ENCODE data around the gene CREB5. TPM values are rescaled to one million over a fixed set of nuclear protein-coding genes. Genes with fewer than 3 reads are reported as not detected.

The CREB5 gene
- total RNA-seq, 1 donor from 2014 or later = 4.6 TPM

- Mint-ChIP-seq H3K4me1 (ENCODE audit: low read depth) (peaks cover 3% of the 10 kb centered on the region), H3K36me3 (ENCODE audit: insufficient read depth) (no peaks in the 10 kb centered on the region), H3K27me3 (peaks cover 21% of the 10 kb centered on the region), H3K9me3 (ENCODE audit: low read depth) (no peaks in the 10 kb centered on the region), H3K4me3 (ENCODE audit: low read depth) (no peak overlapping the region), H3K27ac (no peak overlapping the region)
- TF ChIP-seq CTCF (IDR thresholded peaks at IDR 0.05; ENCODE audit: unreplicated experiment) = no peak
- DNase-seq (ENCODE audit: low spot score, unreplicated experiment) = no peak
These were observed 295.0 kb downstream of the CREB5 start for GRCh38 chr7:28707291-28707690.

GRCh38 chr7:28708033-28708951 is 296.0 kb downstream of the CREB5 start:
- no peak for TF ChIP-seq CTCF (IDR thresholded peaks at IDR 0.05; ENCODE audit: unreplicated experiment)
- Mint-ChIP-seq H3K36me3 (ENCODE audit: insufficient read depth) (no peaks in the 10 kb centered on the region), H3K4me1 (ENCODE audit: low read depth) (peaks cover 3% of the 10 kb centered on the region), H3K9me3 (ENCODE audit: low read depth) (no peaks in the 10 kb centered on the region), H3K4me3 (ENCODE audit: low read depth) (no peak overlapping the region), H3K27ac (peak overlapping the region; percentile 8), H3K27me3 (peaks cover 21% of the 10 kb centered on the region)
- DNase-seq (ENCODE audit: low spot score, unreplicated experiment) = no peak

- DNase-seq (ENCODE audit: low spot score, unreplicated experiment) = no peak
- peaks cover 21% of the 10 kb centered on the region for H3K27me3 Mint-ChIP-seq
- TF ChIP-seq CTCF (IDR thresholded peaks at IDR 0.05; ENCODE audit: unreplicated experiment) = no peak
- H3K4me3 Mint-ChIP-seq (ENCODE audit: low read depth) = no peak overlapping the region
- peaks cover 3% of the 10 kb centered on the region for H3K4me1 Mint-ChIP-seq (ENCODE audit: low read depth)
- no peaks in the 10 kb centered on the region for H3K36me3 Mint-ChIP-seq (ENCODE audit: insufficient read depth)
- H3K27ac Mint-ChIP-seq = no peak overlapping the region
- no peaks in the 10 kb centered on the region for H3K9me3 Mint-ChIP-seq (ENCODE audit: low read depth)
These were observed 297.4 kb downstream of the CREB5 start for GRCh38 chr7:28709748-28710147.

GRCh38 chr7:28711114-28711513 is 298.8 kb downstream of the CREB5 start:
- peaks cover 3% of the 10 kb centered on the region for H3K4me1 Mint-ChIP-seq (ENCODE audit: low read depth)
- peaks cover 21% of the 10 kb centered on the region for H3K27me3 Mint-ChIP-seq
- peak overlapping the region; percentile 47 for H3K27ac Mint-ChIP-seq
- no peaks in the 10 kb centered on the region for H3K9me3 Mint-ChIP-seq (ENCODE audit: low read depth)
- TF ChIP-seq CTCF (IDR thresholded peaks at IDR 0.05; ENCODE audit: unreplicated experiment) = no peak
- H3K36me3 Mint-ChIP-seq (ENCODE audit: insufficient read depth) = no peaks in the 10 kb centered on the region
- H3K4me3 Mint-ChIP-seq (ENCODE audit: low read depth) = no peak overlapping the region
- DNase-seq (ENCODE audit: low spot score, unreplicated experiment) = no peak

GRCh38 chr7:28714459-28715120 is 302.3 kb downstream of the CREB5 start:
- no peak for DNase-seq (ENCODE audit: low spot score, unreplicated experiment)
- Mint-ChIP-seq H3K36me3 (ENCODE audit: insufficient read depth) (no peaks in the 10 kb centered on the region), H3K4me3 (ENCODE audit: low read depth) (no peak overlapping the region), H3K4me1 (ENCODE audit: low read depth) (peaks cover 3% of the 10 kb centered on the region), H3K27ac (peak overlapping the region; percentile 57), H3K9me3 (ENCODE audit: low read depth) (no peaks in the 10 kb centered on the region), H3K27me3 (no peaks in the 10 kb centered on the region)
- no peak for TF ChIP-seq CTCF (IDR thresholded peaks at IDR 0.05; ENCODE audit: unreplicated experiment)

Measured in progenitor cell of endocrine pancreas (in vitro differentiated cells).